HG02759 (cell line): ENCODE results near the gene CELA2A.
"Not testable (repeated sequence)": the region's sequence is repeated elsewhere in the genome, so short reads cannot be mapped to it uniquely, and the experiment has no call there.

ENCODE experiments used
- ATAC-seq: cut with Tn5 transposase; IDR thresholded peaks from one replicate; pipeline ENCODE4 v1.9.1; 2021; ENCODE audit warnings: mild to moderate bottlenecking, moderate library complexity; ENCODE audit not compliant: unreplicated experiment

Gene CELA2A

GRCh38 chr1:15444468-15445389 is 11.8 kb upstream of the CELA2A start:
- ATAC-seq, result no peak

GRCh38 chr1:15445390-15446122 is 11.0 kb upstream of the CELA2A start:
- no peak for ATAC-seq

- ATAC-seq, result no peak
Observed at GRCh38 chr1:15446212-15446611, 10.3 kb upstream of the CELA2A start.

- no peak for ATAC-seq
Observed at GRCh38 chr1:15448877-15449462, 7.6 kb upstream of the CELA2A start.

GRCh38 chr1:15449567-15449966 is 7.0 kb upstream of the CELA2A start:
- ATAC-seq, result no peak

- no peak for ATAC-seq
Observed at GRCh38 chr1:15451014-15451722, 5.4 kb upstream of the CELA2A start.

- ATAC-seq, result no peak
Observed at GRCh38 chr1:15452216-15452615, 4.3 kb upstream of the CELA2A start.

GRCh38 chr1:15452866-15453571 is 3.5 kb upstream of the CELA2A start:
- ATAC-seq, result no peak

GRCh38 chr1:15453734-15454133 is 2.8 kb upstream of the CELA2A start:
- no peak for ATAC-seq

GRCh38 chr1:15454256-15454655 is 2.3 kb upstream of the CELA2A start:
- ATAC-seq, result no peak

- ATAC-seq, result no peak
Observed at GRCh38 chr1:15455522-15455921, 1.0 kb upstream of the CELA2A start.

- ATAC-seq, result no peak
Observed at GRCh38 chr1:15457585-15457984, 1.1 kb downstream of the CELA2A start.

- not testable (repeated sequence) for ATAC-seq
Observed at GRCh38 chr1:15458388-15458787, 1.9 kb downstream of the CELA2A start.

GRCh38 chr1:15459771-15460707 is 3.5 kb downstream of the CELA2A start:
- ATAC-seq, result no peak

- ATAC-seq, result no peak
Observed at GRCh38 chr1:15460708-15461095, 4.2 kb downstream of the CELA2A start.

- not testable (repeated sequence) for ATAC-seq
Observed at GRCh38 chr1:15463064-15463800, 6.7 kb downstream of the CELA2A start.

GRCh38 chr1:15463926-15464322 is 7.4 kb downstream of the CELA2A start:
- ATAC-seq, result not testable (repeated sequence)

GRCh38 chr1:15465674-15466073 is 9.1 kb downstream of the CELA2A start:
- ATAC-seq, result no peak
